ENCODE data around the gene STK38L. TPM values are rescaled to one million over a fixed set of nuclear protein-coding genes. Genes with fewer than 3 reads are reported as not detected.
"Not testable (repeated sequence)": the region's sequence is repeated elsewhere in the genome, so short reads cannot be mapped to it uniquely, and the experiment has no call there.

The STK38L gene
- total RNA-seq, 1 donor from 2014 or later: 31.4 TPM

DNA sequence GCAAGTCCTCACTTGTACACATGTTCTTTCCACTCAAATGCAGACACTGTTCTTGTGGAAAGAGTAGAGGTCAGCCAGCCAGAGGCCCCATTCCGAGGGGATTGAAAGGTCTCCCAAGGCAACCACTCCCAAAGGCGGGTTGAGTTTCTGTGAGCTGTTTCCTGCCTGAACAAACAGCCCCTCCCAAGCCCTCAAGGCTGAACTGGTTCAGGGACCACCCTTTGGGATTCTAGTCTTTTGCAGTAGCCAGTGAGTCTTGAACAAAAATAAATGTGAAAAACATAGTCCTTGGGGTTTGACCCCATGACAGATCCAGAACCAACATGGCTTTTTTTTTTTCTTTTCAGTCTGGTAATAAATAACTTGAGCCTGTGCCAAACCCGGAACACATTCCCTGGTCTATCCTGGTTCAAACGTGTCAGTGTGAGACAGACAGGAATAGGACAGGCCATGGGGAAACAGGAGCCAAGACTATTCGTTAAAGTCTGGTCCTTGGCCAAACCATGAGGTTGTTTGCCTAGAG is 17.6 kb upstream of the STK38L start:
- Mint-ChIP-seq H3K27ac (ENCODE audit: unreplicated experiment) (no peak overlapping the region), H3K36me3 (ENCODE audit: unreplicated experiment) (no peaks in the 10 kb centered on the region), H3K27me3 (ENCODE audit: unreplicated experiment) (no peaks in the 10 kb centered on the region), H3K9me3 (ENCODE audit: unreplicated experiment) (peaks cover 2% of the 10 kb centered on the region), H3K4me3 (ENCODE audit: unreplicated experiment) (no peak overlapping the region), H3K4me1 (ENCODE audit: low read depth, unreplicated experiment) (no peaks in the 10 kb centered on the region)
- DNase-seq: no peak
- no peak for TF ChIP-seq CTCF (IDR thresholded peaks at IDR 0.05; ENCODE audit: partially characterized antibody, unreplicated experiment)

DNA sequence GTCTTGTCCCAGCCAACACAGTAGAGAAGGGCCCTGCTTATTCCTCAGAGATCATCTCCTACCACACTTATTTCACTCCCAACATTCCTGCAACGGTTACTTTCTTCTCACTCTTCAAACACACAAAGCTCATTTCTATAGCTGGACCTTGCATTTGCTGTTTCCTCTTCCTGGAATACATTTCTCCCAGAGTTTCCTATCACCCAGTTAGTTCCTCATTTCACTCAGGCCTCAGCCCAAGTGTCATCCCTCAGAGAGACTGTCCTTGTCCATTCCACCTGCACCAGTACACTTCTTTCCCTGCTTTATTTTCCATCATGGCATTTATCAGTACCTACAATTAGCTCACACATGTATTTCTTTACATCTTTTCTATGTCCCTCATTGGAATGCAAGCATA is 14.7 kb upstream of the STK38L start:
- H3K4me1 Mint-ChIP-seq (ENCODE audit: low read depth, unreplicated experiment): no peaks in the 10 kb centered on the region
- no peak for DNase-seq
- H3K9me3 Mint-ChIP-seq (ENCODE audit: unreplicated experiment): peaks cover 2% of the 10 kb centered on the region
- no peaks in the 10 kb centered on the region for H3K27me3 Mint-ChIP-seq (ENCODE audit: unreplicated experiment)
- TF ChIP-seq CTCF (IDR thresholded peaks at IDR 0.05; ENCODE audit: partially characterized antibody, unreplicated experiment): no peak
- H3K4me3 Mint-ChIP-seq (ENCODE audit: unreplicated experiment): no peak overlapping the region
- H3K36me3 Mint-ChIP-seq (ENCODE audit: unreplicated experiment): no peaks in the 10 kb centered on the region
- no peak overlapping the region for H3K27ac Mint-ChIP-seq (ENCODE audit: unreplicated experiment)

DNA sequence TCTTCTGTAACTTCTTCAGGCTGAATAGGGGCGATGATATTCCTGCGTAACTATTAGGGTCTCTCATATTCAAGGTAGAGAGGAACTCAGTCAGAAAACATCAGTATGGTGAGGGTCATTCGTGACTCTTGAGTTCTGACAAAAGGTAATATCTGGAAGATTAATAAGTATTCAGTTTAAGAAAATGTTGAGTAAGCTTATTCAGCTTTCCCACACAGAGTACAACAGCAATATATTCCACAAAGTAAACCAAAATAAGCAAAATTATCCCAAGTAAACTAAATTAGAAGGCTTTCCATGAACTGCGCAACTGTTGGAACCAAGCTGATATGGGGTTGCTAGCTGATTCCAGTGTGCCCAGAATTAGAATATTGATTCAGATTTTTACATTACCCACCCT is 12.7 kb upstream of the STK38L start:
- DNase-seq; H3K27ac Mint-ChIP-seq (ENCODE audit: unreplicated experiment); H3K4me3 Mint-ChIP-seq (ENCODE audit: unreplicated experiment); H3K27me3 Mint-ChIP-seq (ENCODE audit: unreplicated experiment); H3K4me1 Mint-ChIP-seq (ENCODE audit: low read depth, unreplicated experiment); H3K9me3 Mint-ChIP-seq (ENCODE audit: unreplicated experiment); H3K36me3 Mint-ChIP-seq (ENCODE audit: unreplicated experiment): not testable (repeated sequence)

DNA sequence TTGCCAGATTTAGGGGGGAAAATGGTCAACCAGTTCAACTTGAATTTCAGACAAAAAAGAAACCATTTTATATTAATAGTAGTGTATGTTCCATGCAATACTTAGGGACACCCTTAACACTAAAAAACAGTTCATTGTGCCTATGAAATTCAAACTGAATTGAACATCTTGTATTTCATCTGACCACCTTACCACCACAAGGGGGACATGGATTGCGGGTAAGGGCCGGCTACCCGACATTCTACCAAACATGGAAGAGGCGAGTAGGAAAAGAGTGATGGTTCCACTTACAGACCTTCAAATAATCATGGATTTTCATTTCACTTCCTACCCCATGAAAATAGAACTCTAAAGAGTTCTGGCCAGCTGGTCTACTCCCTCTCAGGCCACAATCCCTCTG is 10.3 kb upstream of the STK38L start:
- no peaks in the 10 kb centered on the region for H3K27me3 Mint-ChIP-seq (ENCODE audit: unreplicated experiment)
- H3K9me3 Mint-ChIP-seq (ENCODE audit: unreplicated experiment): no peaks in the 10 kb centered on the region
- H3K36me3 Mint-ChIP-seq (ENCODE audit: unreplicated experiment): no peaks in the 10 kb centered on the region
- DNase-seq: no peak
- peak; percentile 25 for TF ChIP-seq CTCF (IDR thresholded peaks at IDR 0.05; ENCODE audit: partially characterized antibody, unreplicated experiment)
- H3K4me3 Mint-ChIP-seq (ENCODE audit: unreplicated experiment): no peak overlapping the region
- H3K27ac Mint-ChIP-seq (ENCODE audit: unreplicated experiment): no peak overlapping the region
- H3K4me1 Mint-ChIP-seq (ENCODE audit: low read depth, unreplicated experiment): no peaks in the 10 kb centered on the region

DNA sequence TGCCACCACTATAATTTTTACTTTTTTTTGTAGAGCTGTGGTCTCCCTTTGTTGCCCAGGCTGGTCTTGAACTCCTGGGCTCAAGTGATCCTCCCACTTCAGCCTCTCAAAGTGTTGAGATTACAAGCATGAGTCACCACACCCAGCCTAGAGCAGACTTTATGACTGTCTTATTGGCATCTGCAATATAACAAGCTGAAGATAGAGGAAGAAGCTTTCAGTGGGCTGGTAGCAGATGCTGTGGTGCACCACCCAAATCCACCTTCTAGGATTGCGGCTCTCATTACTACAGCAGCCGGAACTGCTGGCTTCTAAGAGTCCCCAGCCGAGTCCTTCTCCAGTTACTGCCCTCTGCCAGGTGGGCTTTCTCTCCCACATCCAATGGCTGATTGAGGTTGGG is 7.6 kb upstream of the STK38L start:
- Mint-ChIP-seq H3K27ac (ENCODE audit: unreplicated experiment) (no peak overlapping the region), H3K36me3 (ENCODE audit: unreplicated experiment) (no peaks in the 10 kb centered on the region), H3K9me3 (ENCODE audit: unreplicated experiment) (no peaks in the 10 kb centered on the region), H3K27me3 (ENCODE audit: unreplicated experiment) (no peaks in the 10 kb centered on the region), H3K4me3 (ENCODE audit: unreplicated experiment) (no peak overlapping the region), H3K4me1 (ENCODE audit: low read depth, unreplicated experiment) (no peaks in the 10 kb centered on the region)
- no peak for TF ChIP-seq CTCF (IDR thresholded peaks at IDR 0.05; ENCODE audit: partially characterized antibody, unreplicated experiment)
- no peak for DNase-seq
